HEK293 (cell line): ENCODE data around the gene SLC41A1.

Source experiments
- EGR2 ChIP-seq: fragments of 450-650 bp; formaldehyde crosslinking; IDR thresholded peaks from 2 replicates; pipeline ENCODE4 v1.5.1; 2016; ENCODE audit warnings: low read depth, missing biosample characterization, missing genetic modification characterization
- GLI2 ChIP-seq: fragments of 450-650 bp; formaldehyde crosslinking; IDR thresholded peaks from 2 replicates; pipeline ENCODE4; 2017; ENCODE audit warnings: missing biosample characterization, missing genetic modification characterization, low read depth, borderline replicate concordance
- HIC1 ChIP-seq: fragments of 450-650 bp; formaldehyde crosslinking; IDR thresholded peaks from 2 replicates; pipeline ENCODE4 v1.5.1; 2016; ENCODE audit warnings: missing biosample characterization, missing genetic modification characterization
- SCRT1 ChIP-seq: fragments of 450-650 bp; formaldehyde crosslinking; IDR thresholded peaks from 2 replicates; pipeline ENCODE4 v1.5.1; 2016; ENCODE audit warnings: missing biosample characterization, missing genetic modification characterization, borderline replicate concordance
- SP2 ChIP-seq: fragments of 450-650 bp; formaldehyde crosslinking; IDR thresholded peaks from 2 replicates; pipeline ENCODE4 v1.5.1; 2016; ENCODE audit warnings: missing biosample characterization, missing genetic modification characterization
- SP3 ChIP-seq: fragments of 450-650 bp; formaldehyde crosslinking; IDR thresholded peaks from 2 replicates; pipeline ENCODE4 v1.5.1; 2016; ENCODE audit warnings: missing biosample characterization, missing genetic modification characterization
- TCF7L2 ChIP-seq: IDR thresholded peaks from 2 replicates; pipeline ENCODE4 v1.6.1; 2011; ENCODE audit warnings: low read depth, mild to moderate bottlenecking, inconsistent platforms, low read length, moderate library complexity, borderline replicate concordance
- ZBTB21 ChIP-seq: fragments of 450-650 bp; formaldehyde crosslinking; IDR thresholded peaks from 2 replicates; pipeline ENCODE4 v1.5.1; 2017; ENCODE audit warnings: missing biosample characterization, missing genetic modification characterization
- ZBTB49 ChIP-seq: fragments of 450-650 bp; formaldehyde crosslinking; IDR thresholded peaks from 2 replicates; pipeline ENCODE4 v1.5.1; 2016; ENCODE audit warnings: missing biosample characterization, missing genetic modification characterization, low read depth
- ZNF10 ChIP-seq: fragments of 450-650 bp; formaldehyde crosslinking; IDR thresholded peaks from 2 replicates; pipeline ENCODE4 v1.5.1; 2017; ENCODE audit warnings: missing biosample characterization, missing genetic modification characterization
- ZNF140 ChIP-seq: fragments of 450-650 bp; formaldehyde crosslinking; IDR thresholded peaks from 2 replicates; pipeline ENCODE4 v1.5.1; 2016; ENCODE audit warnings: missing biosample characterization, missing genetic modification characterization
- ZNF146 ChIP-seq: fragments of 450-650 bp; formaldehyde crosslinking; IDR thresholded peaks from 2 replicates; pipeline ENCODE4 v1.5.1; 2016; ENCODE audit warnings: missing biosample characterization, missing genetic modification characterization
- ZNF23 ChIP-seq: fragments of 450-650 bp; formaldehyde crosslinking; IDR thresholded peaks from 2 replicates; pipeline ENCODE4 v1.5.1; 2016; ENCODE audit warnings: missing biosample characterization, missing genetic modification characterization, borderline replicate concordance
- ZNF311 ChIP-seq: fragments of 450-650 bp; formaldehyde crosslinking; IDR thresholded peaks from 2 replicates; pipeline ENCODE4 v1.5.1; 2017; ENCODE audit warnings: missing biosample characterization, missing genetic modification characterization, borderline replicate concordance
- ZNF335 ChIP-seq: fragments of 450-650 bp; formaldehyde crosslinking; conservative IDR thresholded peaks from 2 replicates; pipeline ENCODE4 v1.5.1; 2016; ENCODE audit warnings: missing biosample characterization, missing genetic modification characterization
- ZNF341 ChIP-seq: fragments of 450-650 bp; formaldehyde crosslinking; IDR thresholded peaks from 2 replicates; pipeline ENCODE4; 2016; ENCODE audit warnings: low read depth, missing biosample characterization, missing genetic modification characterization
- ZNF391 ChIP-seq: fragments of 450-650 bp; formaldehyde crosslinking; IDR thresholded peaks from 2 replicates; pipeline ENCODE4 v1.5.1; 2016; ENCODE audit warnings: low read depth, missing biosample characterization, missing genetic modification characterization, borderline replicate concordance
- ZNF514 ChIP-seq: fragments of 450-650 bp; formaldehyde crosslinking; IDR thresholded peaks from 2 replicates; pipeline ENCODE4 v1.5.1; 2016; ENCODE audit warnings: missing biosample characterization, missing genetic modification characterization
- ZNF518A ChIP-seq: fragments of 450-650 bp; formaldehyde crosslinking; conservative IDR thresholded peaks from 2 replicates; pipeline ENCODE4 v1.5.1; 2016; ENCODE audit warnings: low read depth, missing biosample characterization, missing genetic modification characterization
- ZNF548 ChIP-seq: fragments of 450-650 bp; formaldehyde crosslinking; IDR thresholded peaks from 2 replicates; pipeline ENCODE4 v1.5.1; 2016; ENCODE audit warnings: missing biosample characterization, missing genetic modification characterization
- ZNF585B ChIP-seq: fragments of 450-650 bp; formaldehyde crosslinking; IDR thresholded peaks from 2 replicates; pipeline ENCODE4 v1.5.1; 2016; ENCODE audit warnings: missing biosample characterization, missing genetic modification characterization
- ZNF600 ChIP-seq: fragments of 450-650 bp; formaldehyde crosslinking; IDR thresholded peaks from 2 replicates; pipeline ENCODE4 v1.5.1; 2016; ENCODE audit warnings: missing biosample characterization, missing genetic modification characterization
- ZNF654 ChIP-seq: fragments of 450-650 bp; formaldehyde crosslinking; IDR thresholded peaks from 2 replicates; pipeline ENCODE4 v1.5.1; 2016; ENCODE audit warnings: low read depth, missing biosample characterization, missing genetic modification characterization
- ZNF670 ChIP-seq: fragments of 450-650 bp; formaldehyde crosslinking; IDR thresholded peaks from 2 replicates; pipeline ENCODE4 v1.5.1; 2016; ENCODE audit warnings: missing biosample characterization, missing genetic modification characterization, low read depth
- ZNF707 ChIP-seq: fragments of 450-650 bp; formaldehyde crosslinking; IDR thresholded peaks from 2 replicates; pipeline ENCODE4 v1.5.1; 2016; ENCODE audit warnings: missing biosample characterization, missing genetic modification characterization
- ZNF76 ChIP-seq: fragments of 450-650 bp; formaldehyde crosslinking; IDR thresholded peaks from 2 replicates; pipeline ENCODE4; 2016; ENCODE audit warnings: low read depth, missing biosample characterization, missing genetic modification characterization, borderline replicate concordance
- ZNF791 ChIP-seq: fragments of 450-650 bp; formaldehyde crosslinking; IDR thresholded peaks from 2 replicates; pipeline ENCODE4 v1.5.1; 2016; ENCODE audit warnings: missing biosample characterization, missing genetic modification characterization
- ZNF792 ChIP-seq: fragments of 450-650 bp; formaldehyde crosslinking; IDR thresholded peaks from 2 replicates; pipeline ENCODE4 v1.5.1; 2016; ENCODE audit warnings: missing biosample characterization, missing genetic modification characterization
- ZNF843 ChIP-seq: fragments of 450-650 bp; formaldehyde crosslinking; IDR thresholded peaks from 2 replicates; pipeline ENCODE4 v1.5.1; 2016; ENCODE audit warnings: missing biosample characterization, missing genetic modification characterization
- ZSCAN4 ChIP-seq: fragments of 450-650 bp; formaldehyde crosslinking; IDR thresholded peaks from 2 replicates; pipeline ENCODE4 v1.5.1; 2017; ENCODE audit warnings: missing biosample characterization, missing genetic modification characterization

SLC41A1 gene

GRCh38 chr1:205748403-205749233 lies 64.4 kb downstream of the SLC41A1 start (continued):
- TF ChIP-seq ZNF146 (tag by site-specific recombination) (no peak), ZNF140 (tag by site-specific recombination) (no peak), TCF7L2 (no peak), ZSCAN4 (tag by site-specific recombination) (no peak), ZNF600 (tag by site-specific recombination) (peak; percentile 80), GLI2 (tag by site-specific recombination) (no peak), EGR2 (tag by site-specific recombination) (0 out of 2 replicates have a peak, but pooled peaks have one; percentile 16), ZNF341 (tag by site-specific recombination) (peak; percentile 94), SP3 (tag by site-specific recombination) (no peak), ZNF514 (tag by site-specific recombination) (no peak), HIC1 (tag by site-specific recombination) (no peak), ZNF23 (tag by site-specific recombination) (no peak), ZNF843 (tag by site-specific recombination) (no peak), SP2 (tag by site-specific recombination) (peak; percentile 45), ZNF707 (no peak), ZNF335 (tag by site-specific recombination) (0 out of 2 replicates have a peak, but pooled peaks have one; percentile 14), ZNF670 (no peak), ZNF311 (tag by site-specific recombination) (no peak), ZNF10 (tag by site-specific recombination) (no peak), ZNF792 (tag by site-specific recombination) (no peak), ZNF518A (tag by site-specific recombination) (no peak), SCRT1 (tag by site-specific recombination) (peak; percentile 88), ZBTB49 (tag by site-specific recombination) (no peak), ZNF76 (tag by site-specific recombination) (no peak; the same call in 1 of the 2 replicates), ZNF391 (no peak), ZNF791 (tag by site-specific recombination) (no peak), ZNF548 (tag by site-specific recombination) (no peak), ZNF585B (tag by site-specific recombination) (no peak), ZBTB21 (tag by site-specific recombination) (no peak), ZNF654 (0 out of 2 replicates have a peak, but pooled peaks have one; percentile 3)
